GM18519 (cell line): ENCODE results near the gene RNF215.

ENCODE experiments used
- ATAC-seq: cut with Tn5 transposase; IDR thresholded peaks from one replicate; pipeline ENCODE4 v1.9.1; 2021; ENCODE audit warnings: mild to moderate bottlenecking, moderate library complexity; ENCODE audit not compliant: unreplicated experiment, low FRiP score

The RNF215 gene

GRCh38 chr22:30386960-30387827, at the start of gene RNF215:
RNF215 (minus strand) TSS chr22:30387411; CDS start chr22:30387313, 98 bp downstream.
- ATAC-seq, result no peak

- no peak for ATAC-seq
Observed at GRCh38 chr22:30436196-30436595, 49.0 kb upstream of the RNF215 start.

- ATAC-seq, result no peak
Observed at GRCh38 chr22:30435674-30436126, 48.5 kb upstream of the RNF215 start.

GRCh38 chr22:30434843-30435242, 47.6 kb upstream of the RNF215 start:
- no peak for ATAC-seq

- ATAC-seq, result no peak
Observed at GRCh38 chr22:30433773-30434172, 46.6 kb upstream of the RNF215 start.

GRCh38 chr22:30433227-30433626, 46.0 kb upstream of the RNF215 start:
- no peak for ATAC-seq

GRCh38 chr22:30432520-30432919, 45.3 kb upstream of the RNF215 start:
- no peak for ATAC-seq

- no peak for ATAC-seq
Observed at GRCh38 chr22:30432096-30432495, 44.9 kb upstream of the RNF215 start.

- no peak for ATAC-seq
Observed at GRCh38 chr22:30430933-30431332, 43.7 kb upstream of the RNF215 start.

- no peak for ATAC-seq
Observed at GRCh38 chr22:30429887-30430286, 42.7 kb upstream of the RNF215 start.

- ATAC-seq, result no peak
Observed at GRCh38 chr22:30427871-30428270, 40.7 kb upstream of the RNF215 start.

GRCh38 chr22:30426388-30427353, 39.5 kb upstream of the RNF215 start:
- no peak for ATAC-seq

GRCh38 chr22:30425616-30426387, 38.6 kb upstream of the RNF215 start, which contains the start of gene MTFP1:
MTFP1 (plus strand) TSS chr22:30425768; CDS start chr22:30425880, 112 bp downstream.
- ATAC-seq, result no peak

GRCh38 chr22:30425327-30425615, 38.1 kb upstream of the RNF215 start:
- ATAC-seq, result no peak

- ATAC-seq, result no peak
Observed at GRCh38 chr22:30424534-30425326, 37.5 kb upstream of the RNF215 start.

GRCh38 chr22:30423959-30424533, 36.8 kb upstream of the RNF215 start:
- ATAC-seq, result peak; percentile 83

GRCh38 chr22:30423301-30423958, 36.2 kb upstream of the RNF215 start:
- peak; percentile 15 for ATAC-seq

- no peak for ATAC-seq
Observed at GRCh38 chr22:30422481-30423300, 35.5 kb upstream of the RNF215 start.
